NCI-H2081 (cell line): ENCODE results near the gene PRDM11.

ENCODE experiments used
- DNase-seq, 2 experiments: peaks; one replicate each; lab custom pipeline; 2025; lab: John Stamatoyannopoulos, UW

Gene PRDM11

DNA sequence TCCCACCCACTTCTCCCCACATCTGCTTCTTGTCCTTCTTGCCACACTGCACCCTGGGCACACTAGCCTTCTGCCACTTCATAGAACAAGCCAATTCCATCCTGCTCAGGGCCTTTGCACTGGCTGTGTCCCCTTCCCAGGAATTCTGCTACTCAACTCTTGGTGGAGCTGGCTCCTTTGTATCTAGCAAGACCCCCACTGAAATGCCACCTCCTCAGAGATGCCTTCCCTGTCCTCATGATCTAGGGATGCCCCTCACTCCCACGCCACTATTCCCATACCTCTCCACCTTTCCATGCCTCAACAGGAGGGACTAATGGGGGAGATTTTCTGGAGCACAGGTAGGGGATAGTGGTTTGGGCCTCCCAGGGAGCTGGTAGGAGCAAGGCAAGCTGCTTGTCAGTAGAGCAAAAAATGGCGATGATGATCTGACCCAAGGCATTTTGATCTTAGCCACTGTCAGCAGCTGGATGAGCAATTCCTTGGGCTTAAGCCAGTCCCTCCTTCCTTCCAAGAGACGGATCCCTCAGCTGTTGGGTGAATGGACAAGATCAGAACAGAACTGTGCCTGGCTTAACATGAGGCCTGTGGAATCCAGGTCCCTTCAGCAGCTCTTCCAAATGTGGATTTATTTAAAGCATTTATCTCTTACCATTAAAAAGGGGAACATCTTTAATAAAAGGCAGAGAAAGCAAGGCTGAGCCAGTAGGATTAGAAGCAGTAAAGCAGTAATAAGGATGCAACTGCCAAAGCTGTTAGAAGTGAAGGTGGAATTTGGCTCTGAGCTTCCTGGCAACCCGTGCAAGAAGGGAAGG lies 4.0 kb upstream of the PRDM11 start:
- DNase-seq, result no peak

DNA sequence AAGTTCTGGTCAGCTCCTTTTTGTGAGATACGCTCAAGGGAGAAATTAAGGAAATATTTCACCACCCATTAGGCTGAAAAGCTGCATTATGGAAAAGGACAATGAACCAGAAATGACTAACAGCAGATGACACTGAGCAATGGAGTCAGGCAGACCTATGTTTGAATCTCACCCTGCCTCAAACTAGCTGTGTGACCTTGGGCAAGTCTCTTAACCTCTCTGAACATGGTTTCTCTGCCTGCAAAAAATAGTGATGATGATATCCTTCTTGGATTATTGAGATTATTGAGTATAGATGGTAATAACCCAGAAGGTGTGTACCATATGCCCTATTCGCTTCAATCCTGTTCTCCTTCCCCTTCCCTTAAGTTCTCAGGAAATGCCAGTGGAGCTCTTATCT lies 2.9 kb upstream of the PRDM11 start:
- no peak for DNase-seq

GRCh38 chr11:45144126-45145082 lies 2.0 kb upstream of the PRDM11 start:
- no peak for DNase-seq

GRCh38 chr11:45145083-45145378 lies 1.4 kb upstream of the PRDM11 start:
- DNase-seq, result no peak

- DNase-seq, result peak in 1 of 2 experiments; percentile 27
Measured at GRCh38 chr11:45145379-45146071, 914 bp upstream of the PRDM11 start.

- peak; percentile 94 to 98 for DNase-seq
Measured at GRCh38 chr11:45147017-45147728, 734 bp downstream of the PRDM11 start.

GRCh38 chr11:45147891-45148675 lies 1.6 kb downstream of the PRDM11 start:
- no peak for DNase-seq

DNA sequence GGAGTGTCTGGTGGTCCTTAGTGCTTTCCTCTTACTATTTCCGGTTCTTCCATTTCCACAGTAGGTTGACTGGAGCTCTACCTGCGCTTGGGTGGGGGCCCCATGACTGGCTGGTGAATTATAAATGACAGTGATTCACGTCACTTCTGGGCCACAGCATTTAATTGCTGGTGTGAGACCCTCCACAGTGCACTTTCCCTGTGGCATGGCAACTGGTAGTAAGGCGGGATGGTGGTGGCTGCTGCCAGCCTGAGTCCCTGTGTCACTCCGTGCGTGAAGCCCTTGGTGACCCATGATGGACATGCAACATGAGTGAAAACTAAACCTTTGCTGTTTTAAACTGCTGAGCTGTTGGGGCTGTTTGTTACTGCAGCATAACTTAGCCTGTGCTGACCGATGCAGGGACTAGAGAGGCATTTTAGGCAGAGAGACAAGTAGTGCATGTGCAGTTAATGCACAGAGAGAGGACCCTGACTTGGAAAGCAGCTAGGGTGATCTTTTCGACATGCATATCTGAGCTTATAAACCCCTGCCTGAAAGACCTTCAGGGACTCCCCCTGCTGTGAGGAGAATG lies 3.1 kb downstream of the PRDM11 start:
- no peak for DNase-seq

DNA sequence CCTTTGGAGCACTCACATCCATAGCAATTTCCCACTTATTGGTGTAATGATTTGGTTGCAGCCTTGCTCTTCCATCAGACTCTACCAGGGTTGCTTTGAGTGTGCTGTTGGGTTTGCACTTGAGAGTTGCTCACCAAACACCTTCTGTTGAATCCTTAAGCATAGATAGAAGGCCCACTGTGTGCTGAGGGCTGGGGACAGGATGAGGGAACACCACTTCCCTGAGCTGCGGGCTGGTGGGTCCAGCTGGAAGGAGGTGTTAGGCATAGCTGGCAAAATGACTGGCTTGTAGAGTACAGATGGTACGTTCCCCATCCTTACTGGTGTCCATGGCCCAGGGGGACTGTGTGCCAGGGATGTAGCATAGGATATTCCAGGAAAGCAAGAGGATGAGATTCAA lies 3.9 kb downstream of the PRDM11 start:
- no peak for DNase-seq

DNA sequence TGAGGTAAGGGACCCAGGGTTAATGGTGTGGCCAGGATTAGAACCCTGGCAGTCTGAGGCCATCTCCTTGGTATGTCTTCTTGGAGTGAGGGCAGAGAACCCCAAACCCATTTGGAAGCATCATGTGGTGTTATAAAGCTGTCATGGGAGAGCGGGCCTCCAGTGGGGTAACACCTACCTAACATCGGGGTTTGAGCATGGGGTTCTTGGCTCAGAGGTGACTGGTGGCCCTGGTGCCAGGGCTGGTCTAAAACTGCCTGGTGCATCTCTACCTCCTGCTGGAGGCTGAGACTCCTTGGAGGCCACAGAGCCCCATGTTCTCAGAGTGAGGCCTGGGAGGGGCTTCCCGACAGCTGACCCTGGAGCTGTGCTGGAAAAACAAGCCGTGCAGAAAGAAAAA lies 4.5 kb downstream of the PRDM11 start:
- no peak for DNase-seq

DNA sequence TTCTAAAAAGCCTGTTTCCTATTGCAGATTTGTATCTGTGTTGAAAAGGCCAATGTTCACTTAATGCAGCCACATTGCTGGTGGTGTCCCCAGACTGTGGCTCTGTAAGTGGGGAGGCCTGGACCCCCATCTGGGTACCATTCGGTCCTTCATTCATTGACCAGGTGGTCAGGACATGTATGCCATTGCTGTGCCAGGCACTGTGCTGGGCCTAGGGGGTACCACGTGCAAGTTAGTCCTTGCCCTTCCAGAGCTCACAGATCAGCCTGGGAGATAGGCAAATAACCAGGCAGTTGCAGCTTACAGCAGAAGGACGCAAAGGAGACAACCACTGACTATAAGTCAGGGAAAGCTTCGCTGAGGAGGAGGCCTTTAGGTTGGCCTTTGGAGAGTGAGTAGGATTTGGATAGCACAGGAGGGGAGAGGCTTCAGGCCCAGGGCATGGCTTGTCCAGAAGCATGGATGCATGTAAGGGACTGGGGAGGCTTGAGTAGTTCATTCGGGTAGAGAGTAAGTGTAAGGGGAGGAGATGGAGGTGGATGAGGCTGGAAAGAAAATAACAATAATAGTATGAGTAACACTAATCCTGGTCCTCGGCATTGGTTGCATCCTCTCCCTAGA lies 5.0 kb downstream of the PRDM11 start:
- no peak for DNase-seq

DNA sequence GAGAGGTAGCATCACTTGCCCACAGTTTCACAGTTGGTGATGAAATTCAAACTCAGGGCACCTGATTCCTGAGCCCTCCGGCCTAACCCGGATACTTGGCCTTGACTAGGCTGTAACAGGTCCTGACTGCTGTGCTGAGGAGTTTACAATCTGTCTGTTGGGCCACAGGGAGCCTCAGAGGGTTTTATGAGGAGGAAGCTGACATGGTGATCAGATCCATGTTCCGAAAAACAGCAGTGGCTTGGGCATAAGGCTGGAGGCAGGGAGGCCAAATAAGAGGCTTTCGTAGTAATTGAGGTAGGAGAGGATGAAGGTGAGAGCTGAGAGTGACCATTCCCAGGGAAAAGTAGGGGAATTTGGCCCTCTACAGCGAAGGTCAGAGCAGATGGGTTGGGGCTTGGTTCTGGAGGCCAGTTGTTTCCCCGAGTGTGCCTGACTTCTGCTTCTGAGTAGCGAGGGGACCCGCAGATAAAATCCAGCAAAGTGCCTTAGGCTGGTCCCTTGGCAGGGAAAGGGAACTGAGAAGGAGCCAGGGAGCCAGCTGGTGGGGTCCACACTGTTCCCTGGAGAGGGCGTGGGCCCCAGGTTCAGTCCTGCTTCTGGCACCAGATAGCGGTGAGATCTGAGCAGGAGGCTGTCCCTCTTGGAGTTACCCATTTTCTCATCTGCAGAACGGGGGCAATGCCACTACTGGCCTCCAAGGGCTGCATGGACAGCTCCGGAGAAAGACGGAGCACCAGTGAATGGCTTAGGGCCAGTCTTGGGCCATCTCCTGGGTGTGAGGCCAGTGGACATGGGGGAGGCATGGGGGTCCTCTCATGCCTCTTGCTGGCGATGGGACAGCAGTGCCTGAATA lies 6.5 kb downstream of the PRDM11 start:
- no peak for DNase-seq

DNA sequence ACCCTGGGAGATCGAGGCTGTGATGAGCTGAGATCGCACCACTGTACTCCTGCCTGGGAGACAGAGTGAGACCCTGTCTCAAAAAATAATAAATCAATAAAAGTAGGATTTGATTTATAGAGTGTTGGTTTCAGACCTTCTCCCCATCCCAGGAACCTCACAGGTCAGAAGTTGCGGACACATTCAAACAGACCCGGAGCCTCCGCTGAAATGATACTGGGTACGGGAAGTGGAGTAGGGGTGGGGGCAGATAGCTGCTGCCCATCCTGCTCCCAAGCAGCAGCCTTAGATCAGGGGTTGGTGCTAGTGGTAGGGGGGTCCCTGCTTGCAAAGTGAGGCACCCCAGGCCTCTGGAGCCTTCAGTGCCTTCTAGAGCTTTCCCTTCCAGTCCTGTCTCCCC lies 7.8 kb downstream of the PRDM11 start:
- DNase-seq, result no peak

DNA sequence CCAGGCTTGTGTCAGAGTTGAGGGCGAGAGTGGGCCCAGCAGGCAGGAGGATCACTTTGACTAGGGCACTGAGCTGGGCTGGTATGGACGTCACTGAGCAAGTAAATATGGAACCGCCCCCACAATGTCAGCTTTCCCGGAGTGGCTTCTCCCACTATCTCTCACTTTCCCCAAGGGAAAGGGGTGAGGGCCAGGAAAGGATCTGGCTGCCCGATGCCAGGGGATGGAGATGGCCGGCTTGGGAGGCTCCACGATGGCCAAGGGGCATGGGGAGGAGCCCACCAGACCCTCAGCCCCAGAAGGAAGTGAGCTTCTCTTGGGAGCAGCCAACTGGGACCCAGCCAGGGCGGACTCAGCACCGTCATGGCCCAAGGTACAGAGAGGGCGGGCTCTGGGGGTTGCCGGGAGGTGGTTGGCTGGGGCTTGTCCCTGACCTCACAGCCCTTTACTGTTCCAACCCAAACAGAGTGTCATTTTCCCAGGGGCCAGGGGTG lies 8.7 kb downstream of the PRDM11 start:
- DNase-seq, result no peak

- no peak for DNase-seq
Measured at GRCh38 chr11:45155627-45156180, 9.3 kb downstream of the PRDM11 start.

- DNase-seq, result no peak
Measured at GRCh38 chr11:45156201-45156600, 9.8 kb downstream of the PRDM11 start.

- no peak for DNase-seq
Measured at GRCh38 chr11:45156741-45157140, 10.3 kb downstream of the PRDM11 start.

DNA sequence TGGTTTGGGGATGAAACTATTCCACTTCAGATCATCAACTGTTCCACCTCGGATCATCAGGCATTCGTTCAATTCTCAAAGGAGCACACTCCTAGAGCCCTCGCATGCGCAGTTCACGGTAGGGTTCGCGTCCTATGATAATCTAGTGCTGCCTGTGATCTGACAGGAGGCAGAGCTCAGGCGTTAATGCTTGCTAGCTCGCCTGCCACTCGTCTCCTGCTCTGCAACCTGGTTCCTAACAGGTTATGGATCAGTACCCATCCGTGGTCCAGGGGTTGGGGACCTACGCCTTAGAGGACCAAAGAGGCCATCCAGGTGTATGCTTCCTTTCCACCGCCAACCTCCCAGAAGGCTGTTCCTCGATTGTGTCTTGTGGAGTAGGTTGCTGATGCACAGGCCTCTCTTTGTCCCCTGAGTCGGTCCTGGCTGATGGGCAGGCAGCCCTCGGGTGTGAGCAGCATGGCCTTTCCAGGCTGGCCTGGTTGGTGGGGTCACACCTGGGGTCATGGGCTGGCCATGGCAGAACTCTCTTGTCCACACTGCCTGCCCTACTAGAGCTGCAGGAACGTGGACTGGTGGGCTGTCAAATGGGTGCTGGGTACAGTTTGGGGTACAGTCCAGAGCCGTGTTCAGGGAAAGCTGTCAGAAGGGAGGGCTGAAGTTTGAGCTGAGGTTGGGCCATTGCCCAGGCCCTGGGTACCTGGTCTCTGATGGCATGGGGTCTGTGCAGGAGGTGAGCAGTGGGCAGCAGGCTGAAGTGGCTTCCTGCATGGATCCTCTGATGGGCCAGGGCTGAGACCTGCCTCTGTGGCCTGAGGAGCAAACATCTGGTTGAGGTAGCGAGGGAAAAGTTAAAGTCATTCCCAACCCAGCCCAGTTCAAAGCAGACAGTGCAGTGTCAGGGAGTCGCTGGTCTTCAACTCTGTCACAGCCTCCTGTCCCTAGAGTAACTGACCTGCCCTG lies 11.1 kb downstream of the PRDM11 start:
- DNase-seq, result no peak
